Calu3 (cell line): ENCODE measurements around the gene PRELP. TPM values are rescaled to one million over a fixed set of nuclear protein-coding genes. Genes with fewer than 3 reads are reported as not detected.

ENCODE experiments used
- BruUV-seq: library from RNA; stranded (reverse); fragments of 400-500 nt; replicated peaks from 2 replicates; lab custom pipeline; 2021; lab: Mats Ljungman, UMichigan
- CTCF ChIA-PET: fragments of 300-600 bp; sonication (Branson Sonifier 250); formaldehyde crosslinking; loops from one replicate; lab custom pipeline; 2022; ENCODE audit warnings: antibody characterized with exemption; lab: Charles Lee
- DNase-seq: peaks from one replicate; pipeline ENCODE4 v3.0.0; 2022
- H3K27ac Mint-ChIP-seq: one replicate; pipeline ENCODE4 v1.8.0; 2022; ENCODE audit warnings: mixed read lengths; ENCODE audit not compliant: unreplicated experiment
- H3K27me3 Mint-ChIP-seq: one replicate; pipeline ENCODE4 v1.8.0; 2022; ENCODE audit warnings: mixed read lengths; ENCODE audit not compliant: unreplicated experiment
- H3K36me3 Mint-ChIP-seq: one replicate; pipeline ENCODE4 v1.8.0; 2022; ENCODE audit warnings: mild to moderate bottlenecking, moderate library complexity, mixed read lengths; ENCODE audit not compliant: insufficient read depth, unreplicated experiment
- H3K4me1 Mint-ChIP-seq: one replicate; pipeline ENCODE4 v1.8.0; 2022; ENCODE audit warnings: mild to moderate bottlenecking, low read depth, mixed read lengths; ENCODE audit not compliant: unreplicated experiment
- H3K4me3 Mint-ChIP-seq: one replicate; pipeline ENCODE4 v1.8.0; 2022; ENCODE audit warnings: mild to moderate bottlenecking, low read depth, moderate library complexity, mixed read lengths; ENCODE audit not compliant: unreplicated experiment
- H3K9me3 Mint-ChIP-seq: one replicate; pipeline ENCODE4 v1.8.0; 2022; ENCODE audit warnings: low read depth, mixed read lengths; ENCODE audit not compliant: unreplicated experiment
- CTCF ChIP-seq: fragments of 200-600 bp; IDR thresholded peaks from one replicate; pipeline ENCODE4 v1.8.0; 2022; ENCODE audit warnings: antibody characterized with exemption; ENCODE audit not compliant: unreplicated experiment
- intact Hi-C: fragments of 100-400 bp; cut with micrococcal nuclease; formaldehyde crosslinking; loops from one replicate; pipeline ENCODE4 v1.10.0; 2022; ENCODE audit not compliant: unreplicated experiment
- total RNA-seq: library from RNA; stranded (reverse); gene quantifications from 2 replicates; pipeline ENCODE4 v1.2.3, GENCODE V29; 2022

The PRELP gene
- total RNA-seq, 1 experiment from 2014 or later = not detected

DNA sequence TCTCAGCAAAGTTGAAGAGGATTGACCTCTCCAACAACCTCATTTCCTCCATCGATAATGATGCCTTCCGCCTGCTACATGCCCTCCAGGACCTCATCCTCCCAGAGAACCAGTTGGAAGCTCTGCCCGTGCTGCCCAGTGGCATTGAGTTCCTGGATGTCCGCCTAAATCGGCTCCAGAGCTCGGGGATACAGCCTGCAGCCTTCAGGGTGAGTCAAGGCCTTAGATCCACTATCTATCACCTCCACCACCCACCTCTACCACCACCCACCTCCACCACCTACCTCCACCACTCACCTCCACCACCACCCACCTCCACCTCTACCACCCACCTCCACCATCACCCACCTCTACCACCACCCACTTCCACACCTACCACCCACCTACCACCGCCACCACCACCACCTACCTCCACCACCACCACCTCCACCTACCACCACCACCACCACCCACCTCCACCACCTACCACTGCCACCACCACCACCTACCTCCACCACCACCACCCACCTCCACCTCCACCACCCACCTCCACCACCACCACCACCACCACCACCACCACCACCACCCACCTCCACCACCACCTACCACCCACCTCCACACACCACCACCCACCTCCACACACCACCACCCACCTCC lies 24.2 kb downstream of the PRELP start:
- no peak for DNase-seq
- CTCF ChIA-PET = no interaction called here
- Mint-ChIP-seq H3K4me3 (no peak overlapping the region), H3K27me3 (peaks cover 74% of the 10 kb centered on the region), H3K36me3 (no peaks in the 10 kb centered on the region), H3K4me1 (no peaks in the 10 kb centered on the region), H3K9me3 (no peaks in the 10 kb centered on the region), H3K27ac (no peak overlapping the region)
- intact Hi-C loops = loop anchor here (10.0 kb wide), 1 partner anchor 125 kb away; the partner anchor contains the start of gene ATP2B4
- TF ChIP-seq CTCF = no peak
- no TSS peak for BruUV-seq

GRCh38 chr1:203500279-203500678 lies 24.7 kb downstream of the PRELP start:
- no TSS peak for BruUV-seq
- Mint-ChIP-seq H3K27ac (no peak overlapping the region), H3K27me3 (peaks cover 73% of the 10 kb centered on the region), H3K4me1 (no peaks in the 10 kb centered on the region), H3K4me3 (no peak overlapping the region), H3K36me3 (no peaks in the 10 kb centered on the region), H3K9me3 (no peaks in the 10 kb centered on the region)
- DNase-seq = no peak
- intact Hi-C loops = loop anchor here (10.0 kb wide), 1 partner anchor 125 kb away; the partner anchor contains the start of gene ATP2B4
- TF ChIP-seq CTCF = no peak
- CTCF ChIA-PET = no interaction called here

GRCh38 chr1:203503836-203504235 lies 28.2 kb downstream of the PRELP start:
- DNase-seq = no peak
- H3K27me3 Mint-ChIP-seq = peaks cover 42% of the 10 kb centered on the region
- no peaks in the 10 kb centered on the region for H3K9me3 Mint-ChIP-seq
- H3K36me3 Mint-ChIP-seq = no peaks in the 10 kb centered on the region
- no peak overlapping the region for H3K4me3 Mint-ChIP-seq
- TF ChIP-seq CTCF = no peak
- H3K27ac Mint-ChIP-seq = no peak overlapping the region
- H3K4me1 Mint-ChIP-seq = peaks cover 4% of the 10 kb centered on the region
- BruUV-seq = no TSS peak
- CTCF ChIA-PET = interaction anchor here (0.5 to 1.8 kb wide), 14 partner anchors 14 to 236 kb away, joined by 3 to 32 read pairs (median 4); partner anchors contain the start of gene ATP2B4
- intact Hi-C loops = loop anchor here (1.0 to 10.0 kb wide), 2 partner anchors 121 to 198 kb away; partner anchors contain the start of gene ATP2B4

- no peak overlapping the region for H3K4me3 Mint-ChIP-seq
- no peaks in the 10 kb centered on the region for H3K36me3 Mint-ChIP-seq
- no peak overlapping the region for H3K27ac Mint-ChIP-seq
- H3K9me3 Mint-ChIP-seq = no peaks in the 10 kb centered on the region
- peaks cover 10% of the 10 kb centered on the region for H3K4me1 Mint-ChIP-seq
- peak; percentile 85 for DNase-seq
- CTCF ChIA-PET = interaction anchor here (0.5 to 1.8 kb wide), 19 partner anchors 13 to 237 kb away, joined by 3 to 32 read pairs (median 3); partner anchors contain the start of gene ATP2B4
- H3K27me3 Mint-ChIP-seq = peaks cover 42% of the 10 kb centered on the region
- no TSS peak for BruUV-seq
- peak; percentile 88 for TF ChIP-seq CTCF
- intact Hi-C loops = loop anchor here (1.0 to 10.0 kb wide), 2 partner anchors 120 to 198 kb away; partner anchors contain the start of gene ATP2B4
Measured at GRCh38 chr1:203504400-203505250, 29.0 kb downstream of the PRELP start.
